Measurements from ENCODE around the gene CACNA1C.

CACNA1C gene

GRCh38 chr12:2501464-2502191, 448.8 kb downstream of the CACNA1C start:
- DNase-seq, result no peak

GRCh38 chr12:2503036-2503435, 450.2 kb downstream of the CACNA1C start:
- DNase-seq, result no peak

GRCh38 chr12:2503762-2504161, 451.0 kb downstream of the CACNA1C start:
- DNase-seq, result no peak

- DNase-seq, result no peak
These were observed 451.8 kb downstream of the CACNA1C start for GRCh38 chr12:2504577-2504976.

DNA sequence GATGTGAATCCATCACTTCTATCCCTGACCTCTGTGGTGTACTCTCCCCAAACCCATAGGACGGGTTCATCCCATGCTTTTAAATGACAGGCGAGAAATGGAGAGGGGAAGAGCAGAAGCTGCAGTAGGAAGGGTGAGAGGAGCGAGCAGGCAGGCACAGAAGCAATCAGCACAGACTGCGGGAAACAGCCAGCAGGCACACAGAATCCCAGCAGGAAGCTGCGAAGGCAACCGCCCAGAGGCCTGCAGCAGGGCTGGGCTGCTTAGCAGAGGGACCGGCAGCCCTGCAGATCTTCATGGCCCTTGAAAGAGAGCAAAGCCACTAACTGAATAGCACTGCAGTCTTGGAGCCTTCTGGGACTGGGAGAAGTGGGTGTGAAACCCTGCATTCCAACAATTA, 455.0 kb downstream of the CACNA1C start:
- DNase-seq, result no peak

- DNase-seq, result no peak
These were observed 456.4 kb downstream of the CACNA1C start for GRCh38 chr12:2509137-2509536.

- DNase-seq, result no peak
These were observed 457.3 kb downstream of the CACNA1C start for GRCh38 chr12:2510045-2510444.

GRCh38 chr12:2513141-2514037, 460.6 kb downstream of the CACNA1C start:
- DNase-seq, result no peak

- DNase-seq, result no peak
These were observed 461.2 kb downstream of the CACNA1C start for GRCh38 chr12:2514038-2514340.

- no peak for DNase-seq
These were observed 468.0 kb downstream of the CACNA1C start for GRCh38 chr12:2520722-2521246.

DNA sequence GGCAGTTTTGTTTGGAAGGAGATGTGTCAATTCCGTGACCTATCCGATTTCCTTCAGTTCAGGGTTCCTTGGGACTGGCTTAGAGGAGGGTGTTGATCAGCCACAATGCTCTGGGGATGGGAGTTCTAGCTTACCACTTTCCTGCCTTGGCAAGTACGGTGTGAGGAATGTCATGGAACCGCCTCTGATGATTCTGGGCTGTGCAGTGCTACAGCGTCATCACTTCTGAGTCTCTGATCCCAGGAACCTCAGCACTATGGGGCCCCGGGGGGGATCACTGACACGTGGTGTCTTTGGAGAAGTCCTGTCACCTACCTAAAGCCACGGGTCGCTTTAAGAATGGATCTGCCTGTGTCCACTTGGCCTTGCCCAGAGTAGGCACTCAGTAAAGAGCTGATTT, 470.5 kb downstream of the CACNA1C start:
- DNase-seq, result no peak

DNA sequence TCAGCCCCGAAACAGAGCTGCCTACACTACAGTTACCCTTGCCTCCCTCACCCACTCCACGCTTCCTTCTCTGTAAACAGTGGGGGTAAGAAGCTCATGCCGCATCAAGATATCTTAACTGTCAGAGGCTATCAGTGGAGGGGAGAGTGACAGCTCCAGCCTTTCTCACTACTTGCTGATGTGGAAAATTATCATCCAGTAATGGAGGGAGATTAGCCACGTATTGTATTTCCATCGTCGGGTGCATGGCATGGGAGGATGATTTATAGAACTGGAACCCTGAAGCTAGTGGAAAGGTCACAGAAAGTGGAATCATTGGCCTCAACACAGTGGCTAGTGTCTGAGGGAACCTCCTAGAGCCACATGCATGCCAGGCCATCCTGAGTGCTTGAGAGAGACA, 471.1 kb downstream of the CACNA1C start:
- no peak for DNase-seq

- no peak for DNase-seq
These were observed 473.6 kb downstream of the CACNA1C start for GRCh38 chr12:2526371-2526770.

DNA sequence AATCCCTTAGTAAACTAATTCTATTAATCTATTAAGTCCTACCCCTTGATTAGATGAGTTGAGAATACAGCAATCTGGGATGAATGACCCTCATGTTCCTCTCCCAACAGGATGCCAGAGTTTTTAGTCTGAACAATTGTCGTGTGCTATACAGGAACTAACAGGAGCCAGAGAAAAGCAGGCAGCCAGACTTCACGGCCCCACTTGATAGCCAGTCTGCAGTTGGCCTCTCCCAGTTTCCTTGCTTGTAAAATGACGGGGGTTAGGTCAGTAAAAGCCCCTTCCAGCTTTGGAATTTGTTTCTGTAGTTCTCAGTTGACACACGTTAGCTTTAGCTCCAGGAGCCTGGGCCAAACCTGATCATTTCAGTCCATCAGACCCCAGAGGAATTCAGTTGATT, 475.2 kb downstream of the CACNA1C start:
- no peak for DNase-seq

DNA sequence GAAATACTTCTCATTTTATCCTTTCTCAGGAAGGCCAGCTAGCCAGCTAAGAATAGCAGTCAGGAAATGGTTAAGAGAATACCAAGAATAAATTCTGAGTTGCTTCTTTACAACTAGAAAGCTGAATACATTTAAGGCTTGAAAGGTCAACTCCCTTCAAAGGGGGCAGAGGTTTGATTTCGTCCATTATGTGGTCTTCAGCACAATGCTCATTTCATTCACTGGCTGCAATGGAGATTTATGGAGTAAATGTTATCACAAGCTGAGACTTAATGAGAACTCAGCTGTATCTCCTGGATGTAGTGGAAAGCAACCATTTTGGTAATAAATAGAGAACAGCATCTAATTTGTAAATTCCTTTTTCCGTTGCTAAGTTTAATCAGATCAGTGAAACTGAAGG, 477.0 kb downstream of the CACNA1C start:
- no peak for DNase-seq

DNA sequence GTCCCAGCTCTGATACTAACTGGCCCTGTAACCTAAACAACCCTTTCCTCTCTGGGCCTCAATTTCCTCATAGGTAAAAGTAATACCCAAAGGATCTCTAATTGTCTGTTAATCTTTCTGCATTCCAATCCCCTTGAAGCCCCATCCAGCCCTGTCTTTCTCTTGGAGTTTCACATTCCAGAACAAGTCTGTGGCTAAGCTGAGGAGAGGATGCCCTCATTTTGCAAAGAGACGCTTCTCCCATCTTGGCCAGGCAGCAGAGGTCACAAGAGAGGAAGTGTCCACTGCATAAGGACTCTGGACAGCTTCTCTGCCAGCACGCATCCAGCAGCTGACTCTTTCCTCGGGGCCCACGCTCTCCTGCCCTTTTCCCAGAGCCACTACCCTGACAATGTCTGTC, 478.6 kb downstream of the CACNA1C start:
- DNase-seq, result no peak

DNA sequence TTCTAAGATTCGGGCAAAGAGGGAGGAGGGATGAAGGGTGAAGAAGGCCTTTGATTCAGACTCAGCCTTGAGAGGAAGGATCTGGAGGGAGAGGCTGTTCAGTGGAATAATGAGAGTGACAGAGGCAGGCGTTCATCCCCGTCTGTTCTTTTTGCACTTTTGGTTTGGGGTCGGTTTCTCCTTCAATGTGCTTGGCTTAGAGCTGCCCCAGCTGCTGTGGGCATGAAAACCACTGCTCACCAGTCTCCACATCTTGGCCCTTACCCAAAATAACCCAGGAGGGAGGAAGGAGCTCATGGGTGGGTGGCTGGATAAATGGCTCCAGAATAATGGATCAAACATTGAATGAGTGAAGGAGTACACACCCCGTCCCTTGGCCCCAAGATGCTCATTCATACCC, 480.2 kb downstream of the CACNA1C start:
- DNase-seq, result no peak

GRCh38 chr12:2535583-2536204, 482.9 kb downstream of the CACNA1C start:
- no peak for DNase-seq

DNA sequence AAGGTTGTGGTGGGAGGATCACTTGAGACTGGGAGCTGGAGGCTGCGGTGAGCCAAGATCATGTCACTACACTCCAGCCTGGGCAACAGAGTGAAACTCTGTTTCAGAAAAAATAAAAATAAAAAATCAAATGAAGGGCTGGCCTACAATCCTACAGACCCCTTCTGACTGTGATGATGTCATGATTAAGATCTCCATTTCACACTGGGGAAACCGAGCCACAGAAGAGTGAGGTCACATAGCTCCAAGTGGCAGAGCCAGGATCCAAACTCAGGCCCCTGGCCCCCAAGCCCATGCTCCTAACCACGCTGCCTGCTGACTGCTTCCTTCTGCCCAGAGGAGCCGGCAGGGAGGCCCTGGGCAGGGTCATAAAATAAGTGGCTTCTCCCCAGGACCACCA, 483.9 kb downstream of the CACNA1C start:
- no peak for DNase-seq

- DNase-seq, result no peak
These were observed 485.2 kb downstream of the CACNA1C start for GRCh38 chr12:2537868-2538541.

DNA sequence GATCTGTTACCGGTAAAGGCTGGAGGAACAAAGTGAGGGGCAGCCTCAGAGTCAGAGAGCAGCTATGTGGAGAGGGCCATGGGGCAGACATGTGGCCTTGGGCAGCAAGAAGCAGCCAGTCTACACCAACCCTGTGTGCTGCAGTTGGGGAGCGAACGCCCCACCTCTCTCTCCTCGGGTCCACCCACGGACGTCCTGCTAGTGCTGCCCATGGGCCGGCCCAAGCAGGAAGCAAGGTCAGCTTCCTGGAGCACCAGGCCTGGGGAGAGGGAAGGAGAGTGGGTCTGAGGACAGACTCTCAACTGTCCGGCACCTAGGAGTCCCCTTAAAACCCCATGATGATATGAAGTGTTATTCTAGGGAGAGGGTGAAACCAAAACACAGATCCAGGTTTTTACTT, 487.2 kb downstream of the CACNA1C start:
- no peak for DNase-seq

GRCh38 chr12:2540535-2540941, 487.8 kb downstream of the CACNA1C start:
- DNase-seq, result no peak

GRCh38 chr12:2541631-2542204, 488.9 kb downstream of the CACNA1C start:
- no peak for DNase-seq
